Heart left ventricle (tissue), 13 donors: Measurements from ENCODE around the gene AXDND1.

Experiments
- CTCF ChIP-seq, 12 donors: fragments of 200-600 bp; sonication (generic) in 4 of 12; IDR thresholded peaks; one replicate each; pipeline versions ENCODE4 v1.5.0 to v1.8.0; 2018 to 2022; ENCODE audit warnings: antibody characterized with exemption in 12 of 12, mild to moderate bottlenecking in 5 of 12
- POLR2A ChIP-seq, 2 donors: fragments of 450-650 bp; IDR thresholded peaks; one replicate each; pipeline ENCODE4 v1.6.1; 2017; ENCODE audit warnings: antibody characterized with exemption in 2 of 2, mild to moderate bottlenecking in 2 of 2, moderate library complexity in 2 of 2
- donor health status: ischemic (EF 13 %, LVEDD 7.1; RV severe dilation, severe dysfunction).
- donor health status: DM: no; HTN: yes; CAD: no.
- donor health status: DM: no; HTN: no; CAD: no.
- donor health status: ischemic (EF 25% LVEDD 6.9; RV normal size, moderate dysfunction).
- donor health status: ischemic (EF 25% LVEDD 5.7; RV mildly dilated, moderate dysfunction).
- donor health status: ischemic (EF 35%, LVEDD 5.7; RV mildly dilated, moderate dysfunction).
- donor health status: nonischemic (EF 11% LVEDD 7.7; RV severe dilation, severe dysfunction).
- donor health status: DM: yes; HTN: yes; CAD: no.
- donor health status: PGD.
- donor health status: ischemic (EF 29% LVEDD 5.4; RV normal size, mild dysfunction).
- donor health status: nonischemic (EF 23%, LVEDD 6.1; RV moderate dilation, normal function).

DNA sequence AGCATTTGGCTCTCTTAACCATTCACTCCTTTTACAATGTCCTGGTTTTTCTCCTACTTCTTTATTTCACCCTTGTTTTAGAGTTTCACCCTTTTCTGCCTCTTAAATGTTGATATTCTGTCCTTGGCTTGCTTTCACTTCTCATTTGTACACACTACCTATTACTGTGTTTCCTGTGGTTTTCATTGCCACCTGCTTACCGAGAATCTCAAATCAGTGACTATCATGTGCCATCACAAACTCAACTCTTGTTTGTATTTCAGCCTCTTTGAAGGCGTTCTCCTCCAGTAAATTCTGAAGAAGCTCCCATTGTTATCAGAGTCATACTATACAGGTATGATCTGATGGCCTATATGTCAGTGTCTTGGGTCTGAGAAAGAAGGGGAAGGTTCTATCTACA, 144.3 kb downstream of the AXDND1 start:
- TF ChIP-seq CTCF (IDR thresholded peaks at IDR 0.05) = no peak
- no peak for TF ChIP-seq POLR2A (IDR thresholded peaks at IDR 0.05)
